GM12865 (cell line): ENCODE results near the gene CEACAM3.
A peak's percentile ranks its signal among the peaks of the same experiment; 100 is the strongest.
"Not testable (repeated sequence)": the region's sequence is repeated elsewhere in the genome, so short reads cannot be mapped to it uniquely, and the experiment has no call there.

Experiments
- DNase-seq: peaks from one replicate; pipeline ENCODE4 v3.0.0; 2010; ENCODE audit warnings: low read depth
- H3K4me3 ChIP-seq: 2 replicates; pipeline ENCODE4 v1.5.1; 2011; ENCODE audit warnings: mild to moderate bottlenecking, low read depth, low read length, control low read depth
- TF ChIP-seq, protein P1 (sequence below): IDR thresholded peaks from 2 replicates; pipeline ENCODE4 v1.5.1; 2011; ENCODE audit warnings: low read length, control low read depth, low read depth, inconsistent platforms; ENCODE audit not compliant: insufficient read depth; ENCODE audit errors: missing control alignments

Gene CEACAM3

DNA sequence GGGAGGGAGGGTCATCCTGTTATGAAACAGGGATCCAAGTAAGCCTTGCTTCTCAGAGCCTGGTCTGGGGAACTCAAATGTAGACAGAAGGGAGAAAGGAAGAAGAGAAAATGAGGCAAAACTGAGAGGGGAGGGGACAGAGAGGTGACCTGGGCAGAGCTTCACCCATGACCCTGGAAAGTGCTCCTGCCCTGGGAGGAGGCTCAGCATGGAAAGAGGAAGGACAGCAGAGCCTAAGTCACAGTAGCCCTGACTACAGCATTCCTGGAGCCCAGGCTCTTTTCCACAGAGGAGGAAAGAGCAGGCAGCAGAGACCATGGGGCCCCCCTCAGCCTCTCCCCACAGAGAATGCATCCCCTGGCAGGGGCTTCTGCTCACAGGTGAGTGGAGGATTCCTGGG, at the start of gene CEACAM3:
Gene CEACAM3 (plus strand): TSS at position 226 of the 400 bp plus-strand sequence. CDS start 91 bp downstream, at position 317.
- DNase-seq = no peak
- H3K4me3 ChIP-seq = no peak within 1 kb of the TSS
- TF ChIP-seq, protein P1, sequence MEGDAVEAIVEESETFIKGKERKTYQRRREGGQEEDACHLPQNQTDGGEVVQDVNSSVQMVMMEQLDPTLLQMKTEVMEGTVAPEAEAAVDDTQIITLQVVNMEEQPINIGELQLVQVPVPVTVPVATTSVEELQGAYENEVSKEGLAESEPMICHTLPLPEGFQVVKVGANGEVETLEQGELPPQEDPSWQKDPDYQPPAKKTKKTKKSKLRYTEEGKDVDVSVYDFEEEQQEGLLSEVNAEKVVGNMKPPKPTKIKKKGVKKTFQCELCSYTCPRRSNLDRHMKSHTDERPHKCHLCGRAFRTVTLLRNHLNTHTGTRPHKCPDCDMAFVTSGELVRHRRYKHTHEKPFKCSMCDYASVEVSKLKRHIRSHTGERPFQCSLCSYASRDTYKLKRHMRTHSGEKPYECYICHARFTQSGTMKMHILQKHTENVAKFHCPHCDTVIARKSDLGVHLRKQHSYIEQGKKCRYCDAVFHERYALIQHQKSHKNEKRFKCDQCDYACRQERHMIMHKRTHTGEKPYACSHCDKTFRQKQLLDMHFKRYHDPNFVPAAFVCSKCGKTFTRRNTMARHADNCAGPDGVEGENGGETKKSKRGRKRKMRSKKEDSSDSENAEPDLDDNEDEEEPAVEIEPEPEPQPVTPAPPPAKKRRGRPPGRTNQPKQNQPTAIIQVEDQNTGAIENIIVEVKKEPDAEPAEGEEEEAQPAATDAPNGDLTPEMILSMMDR = no peak

GRCh38 chr19:41746593-41747227, 49.7 kb upstream of the CEACAM3 start:
- peak; percentile 61 for DNase-seq
- H3K4me3 ChIP-seq = no peak overlapping the region
- TF ChIP-seq, protein P1 = peak; percentile 46

- TF ChIP-seq, protein P1 = no peak
- DNase-seq = no peak
- no peak overlapping the region for H3K4me3 ChIP-seq
Observed at GRCh38 chr19:41748012-41748411, 48.4 kb upstream of the CEACAM3 start.

DNA sequence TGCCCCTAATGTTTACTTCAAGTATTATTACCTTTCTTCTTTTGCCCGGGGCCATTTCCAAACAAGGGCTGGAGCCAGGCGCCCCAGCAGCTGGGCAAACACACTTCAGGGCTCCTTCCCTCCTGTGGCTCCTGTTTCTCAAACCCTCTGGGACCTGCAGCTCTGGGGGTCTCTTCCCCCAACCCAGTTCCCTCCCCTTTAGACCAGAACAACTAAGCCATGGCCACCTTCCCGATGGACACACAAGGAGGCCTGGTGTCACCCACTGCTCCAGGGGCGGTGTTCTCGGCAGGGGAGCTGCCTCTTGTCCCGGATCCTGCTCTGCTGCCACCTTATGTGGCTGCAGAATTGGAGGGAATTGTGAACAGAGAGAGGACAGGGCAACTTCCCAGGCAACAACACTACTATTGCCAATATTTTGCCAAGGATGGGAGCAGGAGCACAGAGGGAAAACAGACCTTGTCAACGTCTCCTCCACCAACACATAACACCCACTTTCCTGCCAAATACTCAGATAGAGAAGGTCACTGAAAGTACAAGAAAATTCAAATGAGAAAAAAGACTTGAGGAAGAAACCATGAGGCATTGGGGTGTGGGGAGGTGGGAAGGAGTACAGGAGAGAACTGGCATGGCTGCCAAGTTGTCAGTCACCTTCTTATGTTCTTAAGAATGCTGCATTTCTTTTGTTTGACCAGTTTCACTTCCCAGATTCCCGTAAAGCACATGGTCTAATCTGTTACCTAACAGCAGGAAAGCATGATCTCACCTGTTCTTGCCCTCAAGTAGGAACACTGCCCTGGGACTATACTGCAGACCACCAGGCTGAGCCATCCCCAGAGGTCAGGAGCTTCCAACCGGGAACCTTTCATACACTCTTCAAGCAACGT, 45.9 kb upstream of the CEACAM3 start:
- not testable (repeated sequence) for H3K4me3 ChIP-seq, DNase-seq

DNA sequence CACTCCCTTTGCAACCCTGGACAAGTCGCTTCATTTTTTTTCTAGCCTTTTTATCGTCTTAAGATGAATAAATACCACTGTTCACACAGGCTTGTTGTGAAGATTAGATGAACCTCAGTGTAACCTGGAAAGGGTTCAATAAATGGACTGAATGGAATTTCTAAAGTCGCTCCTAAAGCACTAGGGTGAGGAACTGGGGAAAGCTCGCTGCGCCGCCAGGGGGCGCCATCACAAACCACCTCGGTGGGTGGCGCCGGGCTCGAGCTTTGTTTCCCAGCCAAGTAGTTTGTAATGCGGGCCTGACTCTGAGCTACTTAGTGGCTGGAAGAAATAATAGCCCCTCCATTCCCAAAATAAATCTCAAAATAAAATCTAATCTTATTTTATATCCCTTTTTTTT, 43.2 kb upstream of the CEACAM3 start:
- TF ChIP-seq, protein P1 = peak; percentile 84
- H3K4me3 ChIP-seq = no peak overlapping the region
- DNase-seq = peak; percentile 61

DNA sequence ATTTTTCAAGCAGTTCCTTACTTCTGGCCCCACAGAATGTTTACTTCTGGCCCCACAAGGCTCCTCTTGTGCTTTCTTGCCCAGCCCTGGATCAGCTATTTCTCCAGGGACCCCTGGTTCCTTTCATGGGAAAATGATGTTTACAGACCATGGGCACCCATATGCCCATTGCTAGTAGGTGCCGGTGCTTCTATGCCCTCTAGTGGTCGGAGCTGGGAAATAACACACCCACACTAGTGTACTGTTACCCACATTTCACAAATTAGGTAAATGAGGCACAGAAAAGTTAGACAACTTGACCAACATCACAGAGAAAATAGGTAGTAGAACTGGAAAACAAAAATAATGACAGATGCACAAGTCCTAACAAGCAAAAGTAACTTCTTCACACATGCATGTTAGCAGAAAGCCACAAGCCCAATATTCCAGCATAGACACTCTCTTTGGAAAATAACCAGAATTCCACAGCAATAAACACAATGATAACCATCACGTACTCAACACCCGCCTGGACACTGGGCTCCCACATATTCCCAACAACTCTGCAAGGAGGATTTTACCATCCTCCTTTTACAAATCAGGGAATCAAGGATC, 42.4 kb upstream of the CEACAM3 start:
- H3K4me3 ChIP-seq = no peak overlapping the region
- DNase-seq = peak; percentile 56
- TF ChIP-seq, protein P1 = peak; percentile 77

DNA sequence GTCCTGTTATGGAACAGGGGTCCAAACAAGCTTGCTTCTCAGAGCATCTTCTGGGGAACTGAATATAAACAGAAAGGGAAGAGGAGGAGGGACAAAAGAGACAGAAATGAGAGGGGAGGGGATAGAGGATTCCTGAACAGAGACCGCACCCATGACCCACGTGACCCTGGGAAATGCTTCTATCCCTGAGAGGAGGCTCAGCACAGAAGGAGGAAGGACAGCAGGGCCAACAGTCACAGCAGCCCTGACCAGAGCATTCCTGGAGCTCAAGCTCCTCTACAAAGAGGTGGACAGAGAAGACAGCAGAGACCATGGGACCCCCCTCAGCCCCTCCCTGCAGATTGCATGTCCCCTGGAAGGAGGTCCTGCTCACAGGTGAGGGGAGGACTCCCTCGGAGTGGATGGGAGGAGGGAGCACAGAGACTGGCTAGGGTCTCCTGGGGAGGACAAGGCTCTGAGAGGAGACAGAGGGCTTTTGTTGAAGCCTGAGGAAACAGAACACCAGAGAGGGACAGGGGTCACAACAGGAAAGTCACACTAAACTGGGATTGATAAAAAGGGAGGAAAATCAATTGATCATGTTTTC, 41.0 kb upstream of the CEACAM3 start, which contains the start of gene CEACAM6:
Gene CEACAM6 (plus strand): TSS at position 203 of the 586 bp plus-strand sequence. CDS start 109 bp downstream, at position 312.
- no peak for DNase-seq
- TF ChIP-seq, protein P1 = no peak
- H3K4me3 ChIP-seq = no peak within 1 kb of the TSS
